ENCODE data around the gene HACE1.

Gene HACE1

DNA sequence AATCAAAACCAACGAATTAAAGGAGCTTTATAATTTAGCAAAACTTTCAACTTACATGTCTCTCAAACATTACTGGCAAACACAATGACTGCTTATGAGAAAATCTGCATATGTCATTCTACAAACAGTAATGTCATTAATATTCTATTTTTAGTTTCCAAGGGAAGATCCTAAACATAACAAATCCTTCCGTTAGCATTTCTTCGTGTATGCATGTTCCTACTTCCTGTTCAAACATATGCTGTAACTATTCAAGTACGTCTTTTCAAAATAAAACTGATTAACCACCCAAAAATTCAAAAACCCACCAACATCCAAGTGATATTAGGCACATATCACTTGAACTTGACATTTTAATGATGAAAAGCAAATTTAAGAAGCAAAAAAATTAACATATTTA lies 131.3 kb downstream of the HACE1 start:
- Histone ChIP-seq H3K4me3 (ENCODE audit: low read depth, low read length) (no peak overlapping the region), H3K36me3 (ENCODE audit: control insufficient read depth, insufficient read depth, low read length) (no peaks in the 10 kb centered on the region), H3K27me3 (ENCODE audit: control insufficient read depth, insufficient read depth, low read length) (no peaks in the 10 kb centered on the region), H3K9me3 (ENCODE audit: control insufficient read depth, insufficient read depth, low read length) (no peaks in the 10 kb centered on the region), H3K9ac (ENCODE audit: low read depth, low read length) (no peak overlapping the region), H3K4me1 (ENCODE audit: control insufficient read depth, insufficient read depth, low read length) (peaks cover 5% of the 10 kb centered on the region)

DNA sequence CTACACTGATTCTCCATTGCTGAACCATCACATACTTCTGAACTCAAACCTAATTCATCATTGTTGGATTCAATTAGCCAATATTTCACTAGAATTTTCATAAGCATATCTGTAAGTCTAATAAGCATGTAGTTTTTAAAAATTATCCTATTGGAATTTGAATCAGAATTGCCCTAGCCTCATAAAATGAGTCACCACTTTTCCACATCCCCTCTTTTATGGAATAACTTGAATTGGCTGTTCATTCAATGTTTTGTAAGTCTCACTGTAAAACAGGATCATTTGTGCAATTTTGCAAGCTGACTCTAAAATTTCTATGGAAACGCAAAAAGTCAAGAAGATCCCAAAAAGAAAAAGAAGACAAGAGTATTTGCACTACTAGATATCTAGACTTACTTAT lies 141.0 kb downstream of the HACE1 start:
- H3K27me3 ChIP-seq (ENCODE audit: control insufficient read depth, insufficient read depth, low read length): no peaks in the 10 kb centered on the region
- H3K36me3 ChIP-seq (ENCODE audit: control insufficient read depth, insufficient read depth, low read length): no peaks in the 10 kb centered on the region
- no peaks in the 10 kb centered on the region for H3K9me3 ChIP-seq (ENCODE audit: control insufficient read depth, insufficient read depth, low read length)
- no peaks in the 10 kb centered on the region for H3K4me1 ChIP-seq (ENCODE audit: control insufficient read depth, insufficient read depth, low read length)
- no peak overlapping the region for H3K4me3 ChIP-seq (ENCODE audit: low read depth, low read length)
- no peak overlapping the region for H3K9ac ChIP-seq (ENCODE audit: low read depth, low read length)

DNA sequence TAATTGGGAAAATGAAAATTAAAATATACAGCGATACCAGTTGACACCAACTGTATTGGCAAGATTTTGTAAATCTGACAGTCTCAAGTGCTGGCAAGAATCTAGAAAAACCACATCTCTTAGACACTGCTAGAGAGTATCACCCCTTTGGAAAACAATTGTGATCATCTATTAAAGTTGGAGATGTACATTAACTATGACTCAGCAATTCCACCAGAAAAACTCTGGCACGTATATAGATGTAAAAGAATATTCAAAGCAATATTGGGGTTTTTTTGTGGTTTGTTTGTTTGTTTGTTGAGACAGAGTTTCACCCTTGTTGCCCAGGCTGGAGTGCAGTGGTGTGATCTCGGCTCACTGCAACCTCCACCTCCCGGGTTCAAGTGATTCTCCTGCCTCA lies 142.9 kb downstream of the HACE1 start:
- Histone ChIP-seq H3K4me3 (ENCODE audit: low read depth, low read length) (no peak overlapping the region), H3K36me3 (ENCODE audit: control insufficient read depth, insufficient read depth, low read length) (no peaks in the 10 kb centered on the region), H3K27me3 (ENCODE audit: control insufficient read depth, insufficient read depth, low read length) (no peaks in the 10 kb centered on the region), H3K4me1 (ENCODE audit: control insufficient read depth, insufficient read depth, low read length) (no peaks in the 10 kb centered on the region), H3K9ac (ENCODE audit: low read depth, low read length) (no peak overlapping the region), H3K9me3 (ENCODE audit: control insufficient read depth, insufficient read depth, low read length) (no peaks in the 10 kb centered on the region)

DNA sequence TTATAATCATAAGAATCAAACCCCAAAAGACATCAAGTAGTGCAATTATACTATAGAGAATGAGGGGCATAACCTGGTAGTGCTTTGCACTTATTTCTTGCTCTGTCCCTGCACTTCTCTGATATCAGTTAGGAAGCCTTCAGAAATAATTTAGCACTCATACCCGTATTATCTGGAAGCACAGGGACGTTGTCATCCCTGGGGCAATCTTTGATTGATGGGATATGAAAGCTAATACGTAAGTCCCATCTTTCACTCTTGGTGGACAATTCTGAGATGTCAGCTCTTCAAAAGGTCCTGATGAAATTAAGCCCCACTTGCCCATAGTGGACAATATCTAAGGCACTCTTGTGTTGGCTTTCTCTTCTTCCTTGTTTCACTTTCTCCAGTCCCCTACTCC lies 144.9 kb downstream of the HACE1 start:
- H3K9ac ChIP-seq (ENCODE audit: low read depth, low read length): no peak overlapping the region

DNA sequence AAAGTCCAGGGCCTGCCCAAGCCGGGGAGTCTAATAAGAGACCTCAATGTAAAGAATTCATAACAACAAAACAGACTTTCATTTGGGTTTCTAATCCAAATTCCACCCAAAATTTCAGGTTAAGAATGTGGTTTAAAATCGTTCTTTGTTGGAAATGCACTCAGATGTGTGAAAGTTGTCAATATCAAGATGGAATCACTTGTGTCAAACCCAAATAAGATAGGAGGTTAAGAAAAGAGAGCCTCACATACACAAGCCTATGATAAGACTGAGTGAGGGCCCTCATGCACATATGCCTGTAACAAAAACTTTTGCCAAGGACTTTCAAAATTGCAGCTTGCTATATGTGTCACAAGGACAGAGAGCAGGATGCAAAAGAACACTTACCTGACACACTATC lies 145.7 kb downstream of the HACE1 start:
- Histone ChIP-seq H3K27me3 (ENCODE audit: control insufficient read depth, insufficient read depth, low read length) (no peaks in the 10 kb centered on the region), H3K4me3 (ENCODE audit: low read depth, low read length) (no peak overlapping the region), H3K4me1 (ENCODE audit: control insufficient read depth, insufficient read depth, low read length) (no peaks in the 10 kb centered on the region), H3K9ac (ENCODE audit: low read depth, low read length) (no peak overlapping the region), H3K9me3 (ENCODE audit: control insufficient read depth, insufficient read depth, low read length) (no peaks in the 10 kb centered on the region), H3K36me3 (ENCODE audit: control insufficient read depth, insufficient read depth, low read length) (no peaks in the 10 kb centered on the region)

More for the DNA sequence above, 144.9 kb downstream of the HACE1 start:
- H3K4me3 ChIP-seq (ENCODE audit: low read depth, low read length): no peak overlapping the region
- H3K36me3 ChIP-seq (ENCODE audit: control insufficient read depth, insufficient read depth, low read length): no peaks in the 10 kb centered on the region
- H3K9me3 ChIP-seq (ENCODE audit: control insufficient read depth, insufficient read depth, low read length): no peaks in the 10 kb centered on the region
- H3K4me1 ChIP-seq (ENCODE audit: control insufficient read depth, insufficient read depth, low read length): no peaks in the 10 kb centered on the region
- no peaks in the 10 kb centered on the region for H3K27me3 ChIP-seq (ENCODE audit: control insufficient read depth, insufficient read depth, low read length)

DNA sequence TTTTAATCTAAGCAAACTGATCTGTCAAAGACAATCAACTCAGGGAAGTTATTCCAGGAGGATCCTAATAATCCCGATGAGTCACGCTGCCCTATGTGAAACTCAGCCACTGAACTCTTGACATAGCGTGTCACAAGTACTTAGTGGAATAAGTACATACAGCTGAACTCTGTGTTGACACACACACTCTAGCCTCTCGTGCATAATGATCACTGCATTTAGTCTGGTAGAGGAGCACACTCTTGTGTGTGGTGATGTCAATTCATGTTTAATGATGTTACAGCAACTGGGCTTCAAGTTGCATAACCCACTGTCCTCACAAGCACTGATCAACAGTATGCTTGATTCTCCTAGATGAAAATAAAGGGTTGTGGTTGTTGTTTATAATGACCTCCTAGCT lies 148.3 kb downstream of the HACE1 start:
- Histone ChIP-seq H3K9me3 (ENCODE audit: control insufficient read depth, insufficient read depth, low read length) (no peaks in the 10 kb centered on the region), H3K27me3 (ENCODE audit: control insufficient read depth, insufficient read depth, low read length) (no peaks in the 10 kb centered on the region), H3K36me3 (ENCODE audit: control insufficient read depth, insufficient read depth, low read length) (no peaks in the 10 kb centered on the region), H3K4me3 (ENCODE audit: low read depth, low read length) (no peak overlapping the region), H3K9ac (ENCODE audit: low read depth, low read length) (no peak overlapping the region), H3K4me1 (ENCODE audit: control insufficient read depth, insufficient read depth, low read length) (no peaks in the 10 kb centered on the region)

DNA sequence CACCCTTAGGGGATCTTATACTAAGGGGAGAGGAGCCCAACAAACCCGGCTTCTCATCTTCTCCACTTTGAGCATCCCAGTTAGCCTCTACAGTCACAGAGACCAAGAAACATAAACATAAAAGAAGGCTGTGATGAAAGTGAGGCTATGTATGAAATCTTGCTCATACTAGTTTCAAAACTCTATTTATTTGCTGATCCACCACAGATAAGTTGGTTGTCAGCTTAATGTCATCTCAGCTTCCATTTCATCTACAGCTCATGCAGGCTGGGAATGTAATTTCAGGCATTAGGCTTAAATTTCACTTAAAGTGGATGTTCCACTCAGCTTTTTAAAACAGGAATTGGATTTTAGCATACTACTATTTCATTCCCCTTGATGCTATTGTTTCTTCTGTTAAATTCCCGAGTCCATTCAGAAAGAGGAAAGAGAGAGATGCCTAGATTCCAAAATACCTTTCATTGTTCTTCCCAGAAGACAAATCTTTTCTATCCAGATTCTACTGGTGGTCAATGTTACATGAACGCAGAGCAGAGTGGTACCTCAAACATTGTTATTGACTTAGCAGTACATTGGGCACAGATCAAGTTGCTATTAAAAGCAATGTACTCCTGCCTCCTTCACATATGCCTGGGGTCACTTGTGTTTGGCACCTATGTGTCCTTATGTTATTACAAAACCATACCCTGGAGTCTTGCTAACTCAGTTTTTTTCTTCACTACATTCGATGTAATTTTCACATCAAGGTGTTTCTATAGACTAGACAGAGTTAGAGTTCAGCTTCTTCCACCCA lies 149.0 kb downstream of the HACE1 start:
- no peaks in the 10 kb centered on the region for H3K27me3 ChIP-seq (ENCODE audit: control insufficient read depth, insufficient read depth, low read length)
- no peaks in the 10 kb centered on the region for H3K36me3 ChIP-seq (ENCODE audit: control insufficient read depth, insufficient read depth, low read length)
- no peaks in the 10 kb centered on the region for H3K9me3 ChIP-seq (ENCODE audit: control insufficient read depth, insufficient read depth, low read length)
- H3K9ac ChIP-seq (ENCODE audit: low read depth, low read length): no peak overlapping the region
- H3K4me3 ChIP-seq (ENCODE audit: low read depth, low read length): no peak overlapping the region
- H3K4me1 ChIP-seq (ENCODE audit: control insufficient read depth, insufficient read depth, low read length): no peaks in the 10 kb centered on the region

DNA sequence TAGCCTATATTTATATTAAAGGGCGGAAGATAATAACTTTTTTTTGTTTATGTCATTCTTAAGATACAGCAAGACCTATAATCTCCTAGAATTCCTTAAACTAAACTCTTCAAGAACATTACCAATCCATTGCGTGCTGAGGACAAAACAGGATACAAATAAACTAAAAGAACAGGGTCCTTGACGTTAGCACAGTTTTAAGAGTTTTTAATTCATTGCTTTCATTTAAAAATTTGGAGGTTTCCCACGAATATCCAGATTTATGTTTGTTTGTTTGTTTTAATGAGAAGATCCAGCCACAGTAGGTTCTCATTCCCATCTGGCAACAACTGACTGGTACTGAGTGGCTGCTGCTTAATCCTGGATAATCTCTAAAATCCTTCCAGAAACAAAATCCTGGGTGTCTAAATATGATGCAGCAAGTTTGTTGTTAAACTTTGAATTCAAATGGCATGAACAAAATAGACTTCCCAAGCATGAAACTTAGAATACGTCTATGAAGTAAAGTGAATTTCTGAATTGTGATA lies 153.7 kb downstream of the HACE1 start:
- no peaks in the 10 kb centered on the region for H3K9me3 ChIP-seq (ENCODE audit: control insufficient read depth, insufficient read depth, low read length)
- no peaks in the 10 kb centered on the region for H3K27me3 ChIP-seq (ENCODE audit: control insufficient read depth, insufficient read depth, low read length)
- H3K36me3 ChIP-seq (ENCODE audit: control insufficient read depth, insufficient read depth, low read length): no peaks in the 10 kb centered on the region
- peaks cover 2% of the 10 kb centered on the region for H3K4me1 ChIP-seq (ENCODE audit: control insufficient read depth, insufficient read depth, low read length)
- no peak overlapping the region for H3K9ac ChIP-seq (ENCODE audit: low read depth, low read length)
- H3K4me3 ChIP-seq (ENCODE audit: low read depth, low read length): no peak overlapping the region

DNA sequence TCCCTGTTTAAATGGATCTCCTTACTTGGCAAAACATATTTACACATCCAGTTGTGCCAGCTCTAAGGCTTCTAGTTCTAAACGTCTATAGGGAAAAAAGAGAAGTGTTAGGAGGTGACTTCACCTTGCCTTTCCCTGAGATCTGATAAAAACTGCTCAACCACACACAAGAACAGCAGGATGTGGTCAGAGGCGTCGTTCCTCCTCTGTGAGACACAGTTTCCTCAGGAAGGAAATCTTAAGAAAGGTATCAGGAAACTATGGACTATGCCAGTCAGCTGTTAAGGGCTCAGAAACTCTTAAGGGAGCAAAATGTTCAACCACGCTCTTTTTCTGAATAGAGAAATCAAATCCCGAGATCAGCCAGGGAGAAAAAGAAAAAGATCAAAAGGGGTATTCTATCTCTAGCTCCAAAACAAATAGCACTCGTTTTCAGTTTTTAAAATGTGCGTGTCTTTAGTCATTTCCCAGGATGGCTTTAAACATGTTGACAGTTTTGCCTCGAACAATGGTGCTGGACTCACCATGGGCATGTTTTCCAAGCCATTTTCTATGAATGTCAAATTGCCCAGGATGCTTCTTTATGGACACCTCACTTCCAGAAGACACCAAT lies 154.5 kb downstream of the HACE1 start:
- Histone ChIP-seq H3K4me3 (ENCODE audit: low read depth, low read length) (no peak overlapping the region), H3K27me3 (ENCODE audit: control insufficient read depth, insufficient read depth, low read length) (no peaks in the 10 kb centered on the region), H3K4me1 (ENCODE audit: control insufficient read depth, insufficient read depth, low read length) (peaks cover 7% of the 10 kb centered on the region), H3K9me3 (ENCODE audit: control insufficient read depth, insufficient read depth, low read length) (no peaks in the 10 kb centered on the region), H3K9ac (ENCODE audit: low read depth, low read length) (no peak overlapping the region), H3K36me3 (ENCODE audit: control insufficient read depth, insufficient read depth, low read length) (no peaks in the 10 kb centered on the region)

DNA sequence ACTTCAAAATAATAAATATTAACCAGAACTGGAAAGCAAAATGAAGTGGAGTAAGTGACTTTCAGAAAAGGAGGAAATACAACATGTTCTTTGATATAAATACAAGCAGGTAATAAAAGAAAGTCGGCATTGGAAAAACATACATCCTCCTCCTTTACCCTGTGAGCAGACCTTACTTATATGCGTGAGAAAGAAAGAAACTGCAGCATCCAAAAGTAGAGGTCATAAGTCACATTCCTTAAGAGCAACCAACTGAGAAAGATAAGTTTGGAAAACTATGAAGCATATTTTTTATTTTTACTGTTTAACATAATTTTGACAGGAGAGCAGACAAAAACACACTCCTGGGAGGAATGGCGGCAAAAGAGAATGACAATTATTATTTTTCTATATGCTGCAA lies 155.5 kb downstream of the HACE1 start:
- H3K9ac ChIP-seq (ENCODE audit: low read depth, low read length): no peak overlapping the region
- no peaks in the 10 kb centered on the region for H3K36me3 ChIP-seq (ENCODE audit: control insufficient read depth, insufficient read depth, low read length)
- H3K27me3 ChIP-seq (ENCODE audit: control insufficient read depth, insufficient read depth, low read length): no peaks in the 10 kb centered on the region
- no peak overlapping the region for H3K4me3 ChIP-seq (ENCODE audit: low read depth, low read length)
- no peaks in the 10 kb centered on the region for H3K9me3 ChIP-seq (ENCODE audit: control insufficient read depth, insufficient read depth, low read length)
- peaks cover 7% of the 10 kb centered on the region for H3K4me1 ChIP-seq (ENCODE audit: control insufficient read depth, insufficient read depth, low read length)

DNA sequence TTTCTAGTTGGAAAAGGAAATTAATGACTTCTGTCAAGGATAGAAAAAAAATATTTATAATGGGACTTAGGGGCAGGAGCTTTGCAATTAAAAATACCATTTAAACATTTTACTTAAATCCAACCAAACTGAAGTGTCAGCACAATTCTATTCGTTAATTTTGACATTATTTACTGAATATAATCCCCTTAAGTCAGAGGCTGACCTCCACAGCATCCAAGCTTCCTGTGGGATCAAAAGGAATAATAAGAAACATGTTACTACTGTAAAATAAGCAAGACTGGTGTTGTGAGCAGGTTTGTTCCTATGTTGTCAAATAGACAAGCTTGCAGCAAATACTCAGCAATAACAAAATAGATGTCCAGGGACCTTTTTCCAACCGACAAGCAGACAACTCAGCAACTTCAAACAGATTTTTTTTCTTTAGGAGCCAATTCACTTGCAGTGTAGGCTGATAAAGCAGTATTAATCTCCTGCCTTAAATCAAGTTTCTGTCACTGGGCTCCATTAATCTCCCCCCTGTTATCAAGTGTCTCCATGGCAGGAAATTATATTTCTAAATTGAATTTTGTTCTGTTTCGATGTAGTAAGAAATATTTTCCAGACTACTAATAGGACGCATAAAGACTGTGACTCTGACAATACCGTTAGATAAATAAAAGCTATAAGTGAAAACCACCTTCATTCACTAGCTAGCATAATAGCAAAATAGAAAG lies 157.4 kb downstream of the HACE1 start:
- no peak overlapping the region for H3K4me3 ChIP-seq (ENCODE audit: low read depth, low read length)
- H3K27me3 ChIP-seq (ENCODE audit: control insufficient read depth, insufficient read depth, low read length): no peaks in the 10 kb centered on the region
- no peaks in the 10 kb centered on the region for H3K9me3 ChIP-seq (ENCODE audit: control insufficient read depth, insufficient read depth, low read length)
- H3K9ac ChIP-seq (ENCODE audit: low read depth, low read length): no peak overlapping the region
- H3K36me3 ChIP-seq (ENCODE audit: control insufficient read depth, insufficient read depth, low read length): no peaks in the 10 kb centered on the region
- peaks cover 7% of the 10 kb centered on the region for H3K4me1 ChIP-seq (ENCODE audit: control insufficient read depth, insufficient read depth, low read length)

Measured in iPS-15b (cell line).